Skeletal muscle tissue (tissue), 4 donors: Measurements from ENCODE around the gene TCOF1. TPM values are rescaled to one million over a fixed set of nuclear protein-coding genes. Genes with fewer than 3 reads are reported as not detected.

Experiments
- H3K27ac ChIP-seq: one replicate; pipeline ENCODE4 v1.7.0; 2013; ENCODE audit warnings: mild to moderate bottlenecking, low read depth, low read length, inconsistent platforms
- H3K27me3 ChIP-seq, 3 donors: one replicate each; pipeline ENCODE4 v1.7.0; 2013; ENCODE audit warnings: low read length in 3 of 3; ENCODE audit not compliant: control insufficient read depth in 3 of 3, insufficient read depth in 3 of 3
- H3K36me3 ChIP-seq, 3 donors: one replicate each; pipeline ENCODE4 v1.7.0; 2013; ENCODE audit warnings: low read length in 3 of 3; ENCODE audit not compliant: control insufficient read depth in 3 of 3, insufficient read depth in 3 of 3
- H3K4me1 ChIP-seq, 3 donors: one replicate each; pipeline ENCODE4 v1.7.0; 2013; ENCODE audit warnings: low read length in 3 of 3, mild to moderate bottlenecking in 3 of 3; ENCODE audit not compliant: control insufficient read depth in 3 of 3, insufficient read depth in 3 of 3
- H3K4me3 ChIP-seq, 3 donors: one replicate each; pipeline ENCODE4 v1.7.0; 2013; ENCODE audit warnings: low read length in 3 of 3
- H3K9ac ChIP-seq, 3 donors: one replicate each; pipeline ENCODE4 v1.7.0; 2013; ENCODE audit warnings: low read length in 3 of 3, mild to moderate bottlenecking in 3 of 3, moderate library complexity in 2 of 3, low read depth in 1 of 3
- H3K9me3 ChIP-seq, 3 donors: one replicate each; pipeline ENCODE4 v1.7.0; 2013; ENCODE audit warnings: low read length in 3 of 3; ENCODE audit not compliant: control insufficient read depth in 3 of 3
- total RNA-seq: library from RNA; depleted of rRNA; stranded (reverse); fragments of >200 nt; gene quantifications from one replicate; pipeline ENCODE4 v1.2.3, GENCODE V29; 2014
- donor health status: Osteomylitis.

The TCOF1 gene
- total RNA-seq, 1 donor from 2014 or later: 7.3 TPM

- H3K4me3 ChIP-seq: no peak overlapping the region
- H3K36me3 ChIP-seq: peaks cover 43 to 64% (median 61%) of the 10 kb centered on the region in 3 donors
- no peak overlapping the region for H3K27ac ChIP-seq
- H3K27me3 ChIP-seq: no peaks in the 10 kb centered on the region
- H3K4me1 ChIP-seq: no peaks in the 10 kb centered on the region
- H3K9ac ChIP-seq: no peak overlapping the region
- H3K9me3 ChIP-seq: no peaks in the 10 kb centered on the region
Measured at GRCh38 chr5:150401376-150402228, 44.1 kb downstream of the TCOF1 start.

- Histone ChIP-seq H3K4me1 (peaks cover 0 to 3% (median 2%) of the 10 kb centered on the region in 3 donors), H3K27me3 (no peaks in the 10 kb centered on the region), H3K27ac (no peak overlapping the region), H3K36me3 (peaks cover 40 to 61% (median 56%) of the 10 kb centered on the region in 3 donors), H3K4me3 (no peak overlapping the region), H3K9me3 (no peaks in the 10 kb centered on the region), H3K9ac (no peak overlapping the region)
Measured at GRCh38 chr5:150402229-150402773, 44.8 kb downstream of the TCOF1 start.

DNA sequence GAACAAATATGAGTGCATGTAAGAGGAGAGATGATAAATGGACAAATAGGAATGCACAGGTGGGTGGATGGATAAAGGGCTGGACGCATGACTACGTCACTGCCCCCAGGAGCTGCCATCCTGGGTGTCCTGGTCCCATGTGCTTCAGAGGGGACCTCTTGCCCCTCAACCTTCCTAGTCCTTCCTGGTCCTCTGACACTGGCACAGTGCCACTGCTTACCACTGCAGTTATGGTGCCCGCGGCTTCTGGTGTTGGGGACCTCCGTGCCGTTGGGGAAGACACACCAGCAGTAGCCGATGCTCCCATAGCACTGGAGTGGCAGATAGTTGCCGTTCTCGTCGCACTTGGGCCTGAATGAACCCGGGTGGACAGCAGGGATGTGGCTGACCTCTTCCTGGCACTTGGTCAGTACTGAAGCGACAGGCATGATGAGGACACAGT, 45.4 kb downstream of the TCOF1 start:
- H3K9ac ChIP-seq: no peak overlapping the region
- peaks cover 40 to 59% (median 55%) of the 10 kb centered on the region in 3 donors for H3K36me3 ChIP-seq
- H3K4me3 ChIP-seq: no peak overlapping the region
- no peak overlapping the region for H3K27ac ChIP-seq
- H3K4me1 ChIP-seq: peaks cover 0 to 4% (median 3%) of the 10 kb centered on the region in 3 donors
- no peaks in the 10 kb centered on the region for H3K9me3 ChIP-seq
- H3K27me3 ChIP-seq: no peaks in the 10 kb centered on the region

GRCh38 chr5:150404121-150404520, 46.6 kb downstream of the TCOF1 start:
- Histone ChIP-seq H3K4me3 (no peak overlapping the region), H3K9me3 (no peaks in the 10 kb centered on the region), H3K27me3 (no peaks in the 10 kb centered on the region), H3K9ac (no peak overlapping the region), H3K36me3 (peaks cover 32 to 48% (median 43%) of the 10 kb centered on the region in 3 donors), H3K27ac (no peak overlapping the region), H3K4me1 (peaks cover 4 to 12% (median 8%) of the 10 kb centered on the region in 3 donors)

GRCh38 chr5:150404535-150404934, 47.0 kb downstream of the TCOF1 start:
- H3K27me3 ChIP-seq: no peaks in the 10 kb centered on the region
- H3K27ac ChIP-seq: no peak overlapping the region
- H3K9me3 ChIP-seq: no peaks in the 10 kb centered on the region
- H3K4me3 ChIP-seq: no peak overlapping the region
- H3K9ac ChIP-seq: no peak overlapping the region
- peaks cover 28 to 44% (median 40%) of the 10 kb centered on the region in 3 donors for H3K36me3 ChIP-seq
- H3K4me1 ChIP-seq: peaks cover 4 to 12% (median 8%) of the 10 kb centered on the region in 3 donors

- Histone ChIP-seq H3K9ac (no peak overlapping the region), H3K36me3 (peaks cover 22 to 38% (median 34%) of the 10 kb centered on the region in 3 donors), H3K4me1 (peaks cover 8 to 15% (median 12%) of the 10 kb centered on the region in 3 donors), H3K27ac (no peak overlapping the region), H3K27me3 (no peaks in the 10 kb centered on the region), H3K4me3 (no peak overlapping the region), H3K9me3 (no peaks in the 10 kb centered on the region)
Measured at GRCh38 chr5:150404941-150405816, 47.7 kb downstream of the TCOF1 start.

DNA sequence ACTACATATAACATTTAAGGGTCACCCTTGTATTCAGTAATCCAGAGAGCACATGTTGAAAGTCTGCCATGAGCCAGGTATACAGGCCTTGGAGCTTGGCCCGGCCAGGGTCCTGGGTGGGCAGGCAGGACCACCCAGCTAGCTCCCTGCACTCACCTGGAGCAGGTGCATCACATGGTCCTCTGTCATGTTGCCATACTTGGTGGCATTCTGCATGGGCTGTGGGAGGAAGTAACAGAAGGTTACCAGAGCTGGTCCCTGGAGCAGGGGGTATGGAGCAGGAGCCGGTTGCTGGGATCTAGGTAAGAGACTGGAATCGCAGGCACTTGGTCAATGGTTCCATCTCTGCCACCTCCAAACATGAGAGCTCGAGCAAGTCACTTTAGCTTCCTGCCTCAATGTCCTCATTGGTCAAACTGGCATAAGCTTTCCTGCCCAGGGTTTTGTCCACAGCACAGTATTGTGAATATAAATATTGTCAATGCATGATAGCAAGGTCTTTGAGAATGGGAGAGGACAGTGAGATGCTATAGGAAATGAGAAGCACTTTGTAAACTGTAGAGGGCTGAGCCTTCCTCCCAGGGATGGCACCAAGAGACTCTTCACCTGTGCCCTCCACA, 48.7 kb downstream of the TCOF1 start:
- peaks cover 13 to 28% (median 25%) of the 10 kb centered on the region in 3 donors for H3K36me3 ChIP-seq
- H3K4me1 ChIP-seq: peaks cover 14 to 18% (median 15%) of the 10 kb centered on the region in 3 donors

DNA sequence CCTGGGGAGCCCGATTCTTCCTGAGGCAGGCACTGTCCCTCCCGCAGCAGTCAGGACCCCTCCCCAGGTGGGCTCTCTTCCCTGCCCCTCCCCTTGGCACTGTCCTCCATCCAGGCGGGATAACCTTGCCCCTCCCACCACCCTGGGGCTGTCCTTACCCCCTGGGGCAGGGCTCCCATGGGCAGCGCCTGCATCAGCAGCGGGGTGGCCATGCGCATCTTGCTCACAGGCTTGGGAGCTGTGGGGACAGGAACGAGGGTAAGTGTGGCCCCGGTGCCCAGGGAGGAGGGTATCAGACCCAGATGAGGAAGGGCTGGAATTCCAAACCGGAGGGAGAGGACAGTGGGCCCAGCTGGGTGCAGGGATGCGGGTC, 49.2 kb downstream of the TCOF1 start:
- Histone ChIP-seq H3K4me3 (no peak overlapping the region), H3K27me3 (no peaks in the 10 kb centered on the region), H3K9me3 (no peaks in the 10 kb centered on the region), H3K9ac (no peak overlapping the region), H3K27ac (no peak overlapping the region), H3K4me1 (peaks cover 14 to 18% (median 15%) of the 10 kb centered on the region in 3 donors), H3K36me3 (peaks cover 13 to 26% (median 21%) of the 10 kb centered on the region in 3 donors)

More for the DNA sequence above, 48.7 kb downstream of the TCOF1 start:
- Histone ChIP-seq H3K4me3 (no peak overlapping the region), H3K27me3 (no peaks in the 10 kb centered on the region), H3K27ac (no peak overlapping the region), H3K9ac (no peak overlapping the region), H3K9me3 (no peaks in the 10 kb centered on the region)

- H3K27me3 ChIP-seq: no peaks in the 10 kb centered on the region
- no peak overlapping the region for H3K9ac ChIP-seq
- H3K4me1 ChIP-seq: peaks cover 14 to 18% (median 15%) of the 10 kb centered on the region in 3 donors
- H3K4me3 ChIP-seq: no peak overlapping the region
- H3K27ac ChIP-seq: no peak overlapping the region
- H3K36me3 ChIP-seq: peaks cover 12 to 23% (median 19%) of the 10 kb centered on the region in 3 donors
- H3K9me3 ChIP-seq: no peaks in the 10 kb centered on the region
Measured at GRCh38 chr5:150407096-150407720, 49.7 kb downstream of the TCOF1 start.
